Left ventricle myocardium inferior (tissue), 1 donor: ENCODE results near the gene B3GAT1. TPM values are rescaled to one million over a fixed set of nuclear protein-coding genes. Genes with fewer than 3 reads are reported as not detected.

ENCODE experiments used
- DNase-seq: peaks from one replicate; pipeline ENCODE4 v3.0.0-alpha.2; 2020
- H3K27ac ChIP-seq: fragments of 200-600 bp; replicated peaks from 2 replicates; pipeline ENCODE4 v1.8.0; 2021
- H3K27me3 ChIP-seq: fragments of 200-600 bp; 2 replicates; pipeline ENCODE4 v1.8.0; 2021; ENCODE audit warnings: low read depth
- H3K36me3 ChIP-seq: fragments of 200-600 bp; 2 replicates; pipeline ENCODE4 v1.8.0; 2021
- H3K4me1 ChIP-seq: fragments of 200-600 bp; 2 replicates; pipeline ENCODE4 v1.8.0; 2021
- H3K4me3 ChIP-seq: fragments of 200-600 bp; 2 replicates; pipeline ENCODE4 v1.8.0; 2021; ENCODE audit warnings: mild to moderate bottlenecking, moderate library complexity
- H3K9me3 ChIP-seq: fragments of 200-600 bp; replicated peaks from 2 replicates; pipeline ENCODE4 v1.8.0; 2021
- intact Hi-C: fragments of 100-400 bp; cut with micrococcal nuclease; formaldehyde crosslinking; loops from one replicate; pipeline ENCODE4 v1.11.0; 2022
- total RNA-seq: library from RNA; stranded (reverse); fragmentation: NEBNext Ultra II Directional; extraction: Animal tissue kit (Norgen Biotek cat#: 25700); gene quantifications from one replicate; pipeline ENCODE4 v1.2.1, GENCODE V29; 2021
- TF ChIP-seq, protein P1 (sequence below): fragments of 200-600 bp; IDR thresholded peaks from 2 replicates; pipeline ENCODE4 v1.8.0; 2021; ENCODE audit warnings: antibody characterized with exemption, mild to moderate bottlenecking, borderline replicate concordance
- donor health status: DM: no; HTN: yes; CAD: no; lungs with severe emphysema.

Gene B3GAT1
- total RNA-seq, 1 donor from 2014 or later: 0.08 TPM

DNA sequence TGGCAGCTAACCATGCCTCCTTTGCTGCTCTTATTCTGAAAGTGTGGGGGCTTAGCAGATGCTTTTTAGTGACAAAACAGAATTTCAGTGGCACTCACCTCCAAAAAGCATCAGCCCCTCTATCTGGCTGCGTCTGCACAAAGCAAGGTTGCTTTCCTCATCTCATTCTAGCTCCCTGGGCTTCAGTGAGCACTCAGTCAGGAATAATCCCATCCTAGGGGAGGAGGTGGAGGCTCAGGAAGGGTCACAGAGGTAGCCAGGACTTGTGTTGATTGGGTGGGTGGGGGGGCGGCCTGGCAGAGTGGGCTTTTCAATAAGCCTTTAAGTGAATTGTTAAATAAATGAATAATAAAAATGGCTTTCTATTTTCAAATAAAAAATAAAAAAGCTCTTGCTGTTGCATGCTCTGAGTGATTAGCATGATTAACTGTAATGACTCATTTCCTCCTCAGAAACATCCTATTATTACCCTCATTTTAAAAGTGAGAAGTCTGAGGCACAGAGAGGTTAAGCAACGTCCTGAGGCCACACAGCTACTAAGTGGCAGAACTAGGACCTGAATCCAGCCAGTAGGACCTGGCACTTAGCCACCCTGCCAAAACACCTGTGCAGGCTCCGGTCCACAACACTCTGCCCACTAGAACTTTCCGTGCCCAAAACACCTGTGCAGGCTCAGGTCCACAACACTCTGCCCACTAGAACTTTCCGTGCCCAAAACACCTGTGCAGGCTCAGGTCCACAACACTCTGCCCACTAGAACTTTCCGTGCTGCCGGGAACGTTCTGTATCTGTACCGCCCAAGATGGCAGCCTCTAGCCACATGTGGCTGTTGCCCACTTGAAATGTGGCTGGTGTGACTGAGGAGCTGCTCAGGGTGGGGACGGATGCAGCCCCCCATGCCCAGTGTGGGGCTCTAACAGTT lies 5.5 kb downstream of the B3GAT1 start:
- intact Hi-C loops: no loop called here
- Histone ChIP-seq H3K27ac (no peak overlapping the region), H3K27me3 (peaks cover 85% of the 10 kb centered on the region)

DNA sequence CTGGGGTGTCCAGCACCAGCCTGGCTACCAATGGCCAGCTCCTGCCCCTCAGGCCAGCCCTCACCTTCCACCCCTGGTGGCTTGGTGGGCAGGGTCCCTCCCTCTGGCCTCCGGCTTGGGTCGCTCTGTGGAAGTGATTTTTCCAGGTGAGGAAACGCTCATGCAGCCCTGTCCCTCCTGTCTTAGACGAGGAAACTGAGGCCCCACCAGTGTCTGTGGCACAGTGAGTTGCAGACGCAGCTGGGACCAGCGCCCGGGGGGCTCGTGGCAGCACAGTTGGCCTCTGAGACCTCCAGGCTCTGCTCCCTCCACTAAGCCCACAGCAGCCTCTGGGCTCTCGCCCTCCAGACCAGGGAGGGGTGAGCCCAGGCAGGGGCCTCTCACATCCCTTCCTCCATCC lies 6.2 kb downstream of the B3GAT1 start:
- H3K36me3 ChIP-seq: no peaks in the 10 kb centered on the region
- H3K27ac ChIP-seq: no peak overlapping the region
- no peak overlapping the region for H3K4me3 ChIP-seq
- H3K4me1 ChIP-seq: peaks cover 1% of the 10 kb centered on the region
- H3K9me3 ChIP-seq: peaks cover 2% of the 10 kb centered on the region
- DNase-seq: no peak
- peaks cover 85% of the 10 kb centered on the region for H3K27me3 ChIP-seq
- TF ChIP-seq, protein P1, sequence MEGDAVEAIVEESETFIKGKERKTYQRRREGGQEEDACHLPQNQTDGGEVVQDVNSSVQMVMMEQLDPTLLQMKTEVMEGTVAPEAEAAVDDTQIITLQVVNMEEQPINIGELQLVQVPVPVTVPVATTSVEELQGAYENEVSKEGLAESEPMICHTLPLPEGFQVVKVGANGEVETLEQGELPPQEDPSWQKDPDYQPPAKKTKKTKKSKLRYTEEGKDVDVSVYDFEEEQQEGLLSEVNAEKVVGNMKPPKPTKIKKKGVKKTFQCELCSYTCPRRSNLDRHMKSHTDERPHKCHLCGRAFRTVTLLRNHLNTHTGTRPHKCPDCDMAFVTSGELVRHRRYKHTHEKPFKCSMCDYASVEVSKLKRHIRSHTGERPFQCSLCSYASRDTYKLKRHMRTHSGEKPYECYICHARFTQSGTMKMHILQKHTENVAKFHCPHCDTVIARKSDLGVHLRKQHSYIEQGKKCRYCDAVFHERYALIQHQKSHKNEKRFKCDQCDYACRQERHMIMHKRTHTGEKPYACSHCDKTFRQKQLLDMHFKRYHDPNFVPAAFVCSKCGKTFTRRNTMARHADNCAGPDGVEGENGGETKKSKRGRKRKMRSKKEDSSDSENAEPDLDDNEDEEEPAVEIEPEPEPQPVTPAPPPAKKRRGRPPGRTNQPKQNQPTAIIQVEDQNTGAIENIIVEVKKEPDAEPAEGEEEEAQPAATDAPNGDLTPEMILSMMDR: no peak
- intact Hi-C loops: no loop called here

More for the DNA sequence above, 5.5 kb downstream of the B3GAT1 start:
- Histone ChIP-seq H3K4me1 (peaks cover 8% of the 10 kb centered on the region), H3K9me3 (no peaks in the 10 kb centered on the region), H3K36me3 (no peaks in the 10 kb centered on the region), H3K4me3 (no peak overlapping the region)
- DNase-seq: no peak
- TF ChIP-seq, protein P1: no peak

DNA sequence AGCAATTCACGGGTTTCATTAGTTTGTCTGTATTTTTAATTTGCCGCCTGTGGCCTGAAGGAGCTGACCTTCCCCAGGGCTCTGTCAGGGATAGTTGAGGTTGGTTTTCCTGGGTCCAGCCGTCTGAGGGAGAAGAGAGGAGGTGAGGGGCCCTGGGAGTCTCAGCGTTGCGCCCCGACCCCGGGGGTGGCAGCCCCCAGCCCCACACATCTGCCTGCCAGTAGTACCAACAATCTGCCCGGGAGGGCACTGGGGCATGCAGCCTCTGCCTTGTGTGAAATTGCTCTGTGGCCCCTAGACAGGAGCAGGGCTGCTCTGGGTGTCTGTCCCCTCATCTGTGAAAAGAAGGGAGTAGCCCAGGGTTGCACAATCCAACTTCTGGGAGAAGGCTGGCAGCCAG lies 6.6 kb downstream of the B3GAT1 start:
- peaks cover 4% of the 10 kb centered on the region for H3K9me3 ChIP-seq
- intact Hi-C loops: no loop called here
- H3K27me3 ChIP-seq: peaks cover 85% of the 10 kb centered on the region
- no peak overlapping the region for H3K27ac ChIP-seq
- no peak for DNase-seq
- TF ChIP-seq, protein P1: no peak
- no peak overlapping the region for H3K4me3 ChIP-seq
- H3K4me1 ChIP-seq: no peaks in the 10 kb centered on the region
- no peaks in the 10 kb centered on the region for H3K36me3 ChIP-seq

DNA sequence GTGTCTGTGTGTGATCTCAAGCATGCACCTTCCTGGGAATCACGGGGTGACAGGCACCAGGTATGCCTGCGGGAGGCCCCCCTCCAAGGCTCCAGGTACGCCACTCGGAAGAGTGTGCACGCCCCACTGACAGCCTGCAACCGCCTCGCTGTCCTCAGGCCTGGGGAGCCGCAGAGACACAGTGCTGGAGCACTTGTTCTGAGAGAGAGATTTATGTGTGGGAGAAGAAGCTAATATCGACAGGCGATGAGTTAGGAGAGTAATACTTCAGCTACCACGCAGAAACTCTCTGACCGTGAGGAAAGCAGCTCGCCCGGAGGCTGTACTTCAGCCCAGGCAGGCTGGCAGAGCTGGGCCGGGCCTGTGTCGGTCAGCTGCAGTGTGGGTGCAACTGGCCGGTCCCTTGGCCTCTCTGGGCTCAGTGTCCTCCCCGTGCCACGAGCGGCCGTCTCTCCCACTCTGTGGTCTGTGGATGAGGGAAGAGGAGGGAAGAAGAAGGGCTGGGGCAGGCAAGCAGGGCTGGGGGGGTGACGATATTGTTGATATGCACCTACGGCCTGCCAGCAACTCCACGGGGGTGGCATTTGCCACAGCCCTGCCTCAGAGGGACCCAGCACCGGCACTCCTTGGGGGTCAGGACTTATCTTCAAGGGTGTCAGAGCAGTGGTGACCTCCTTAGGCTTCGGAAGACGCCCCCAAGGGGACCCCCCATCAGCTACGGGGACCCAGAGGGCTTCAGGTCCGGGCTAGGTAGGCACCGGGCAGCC lies 7.3 kb downstream of the B3GAT1 start:
- DNase-seq: no peak
- TF ChIP-seq, protein P1: no peak
- peaks cover 85% of the 10 kb centered on the region for H3K27me3 ChIP-seq
- H3K4me3 ChIP-seq: no peak overlapping the region
- intact Hi-C loops: no loop called here
- no peak overlapping the region for H3K27ac ChIP-seq
- H3K9me3 ChIP-seq: peaks cover 4% of the 10 kb centered on the region
- no peaks in the 10 kb centered on the region for H3K4me1 ChIP-seq
- no peaks in the 10 kb centered on the region for H3K36me3 ChIP-seq

DNA sequence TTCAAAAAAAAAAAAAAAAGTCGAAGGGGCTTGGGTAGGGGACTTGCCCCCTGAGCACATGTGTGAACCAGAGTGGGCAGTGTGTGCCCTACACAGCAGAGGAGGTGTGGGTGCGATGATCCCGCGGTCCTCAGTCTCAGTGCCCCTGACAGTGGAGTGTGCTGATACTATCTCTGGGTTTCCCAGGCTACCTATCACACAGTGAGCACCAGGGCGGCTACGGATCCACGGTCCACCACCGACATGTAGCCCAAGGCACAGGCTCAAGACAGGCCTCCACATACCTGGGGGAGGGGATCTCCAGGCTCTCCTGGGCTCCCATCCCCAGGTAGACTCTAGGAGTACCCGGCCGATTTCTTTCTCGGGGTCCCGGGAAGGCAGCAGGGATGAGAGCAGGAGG lies 9.1 kb downstream of the B3GAT1 start:
- TF ChIP-seq, protein P1: no peak
- Histone ChIP-seq H3K36me3 (no peaks in the 10 kb centered on the region), H3K27me3 (peaks cover 92% of the 10 kb centered on the region), H3K4me3 (no peak overlapping the region), H3K4me1 (no peaks in the 10 kb centered on the region), H3K9me3 (peaks cover 4% of the 10 kb centered on the region), H3K27ac (no peak overlapping the region)
- DNase-seq: no peak
- intact Hi-C loops: no loop called here
